ENCODE results near the gene INPP5J.

GRCh38 chr22:31103111-31103510 lies 19.7 kb upstream of the INPP5J start:
- TF ChIP-seq CTCF (IDR thresholded peaks at IDR 0.05; ENCODE audit: poor library complexity) (no peak), EZH2 (IDR thresholded peaks at IDR 0.05; ENCODE audit: borderline replicate concordance) (no peak)

Data from hepatocyte (in vitro differentiated cells).